ENCODE data around the gene ZNF649.

ZNF649 gene

DNA sequence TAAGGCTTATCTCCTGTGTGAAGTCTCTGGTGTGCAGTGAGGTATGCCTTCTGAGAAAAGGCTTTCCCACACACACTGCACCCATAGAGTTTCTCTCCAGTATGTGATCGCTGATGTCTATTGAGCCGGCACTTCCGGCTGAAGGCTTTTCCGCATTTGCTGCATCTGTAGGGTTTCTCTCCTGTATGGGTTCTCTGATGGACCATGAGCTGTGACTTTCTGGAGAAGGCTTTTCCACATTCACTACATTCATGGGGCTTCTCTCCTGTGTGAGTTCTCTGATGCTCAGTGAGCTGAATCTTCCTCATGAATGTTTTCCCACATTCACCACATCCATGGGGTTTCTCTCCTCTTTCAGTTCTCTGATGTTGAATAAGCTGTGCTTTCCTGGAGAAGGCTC lies 31.7 kb downstream of the ZNF649 start:
- TF ChIP-seq, protein P1, sequence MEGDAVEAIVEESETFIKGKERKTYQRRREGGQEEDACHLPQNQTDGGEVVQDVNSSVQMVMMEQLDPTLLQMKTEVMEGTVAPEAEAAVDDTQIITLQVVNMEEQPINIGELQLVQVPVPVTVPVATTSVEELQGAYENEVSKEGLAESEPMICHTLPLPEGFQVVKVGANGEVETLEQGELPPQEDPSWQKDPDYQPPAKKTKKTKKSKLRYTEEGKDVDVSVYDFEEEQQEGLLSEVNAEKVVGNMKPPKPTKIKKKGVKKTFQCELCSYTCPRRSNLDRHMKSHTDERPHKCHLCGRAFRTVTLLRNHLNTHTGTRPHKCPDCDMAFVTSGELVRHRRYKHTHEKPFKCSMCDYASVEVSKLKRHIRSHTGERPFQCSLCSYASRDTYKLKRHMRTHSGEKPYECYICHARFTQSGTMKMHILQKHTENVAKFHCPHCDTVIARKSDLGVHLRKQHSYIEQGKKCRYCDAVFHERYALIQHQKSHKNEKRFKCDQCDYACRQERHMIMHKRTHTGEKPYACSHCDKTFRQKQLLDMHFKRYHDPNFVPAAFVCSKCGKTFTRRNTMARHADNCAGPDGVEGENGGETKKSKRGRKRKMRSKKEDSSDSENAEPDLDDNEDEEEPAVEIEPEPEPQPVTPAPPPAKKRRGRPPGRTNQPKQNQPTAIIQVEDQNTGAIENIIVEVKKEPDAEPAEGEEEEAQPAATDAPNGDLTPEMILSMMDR (IDR thresholded peaks at IDR 0.05) = no peak

DNA sequence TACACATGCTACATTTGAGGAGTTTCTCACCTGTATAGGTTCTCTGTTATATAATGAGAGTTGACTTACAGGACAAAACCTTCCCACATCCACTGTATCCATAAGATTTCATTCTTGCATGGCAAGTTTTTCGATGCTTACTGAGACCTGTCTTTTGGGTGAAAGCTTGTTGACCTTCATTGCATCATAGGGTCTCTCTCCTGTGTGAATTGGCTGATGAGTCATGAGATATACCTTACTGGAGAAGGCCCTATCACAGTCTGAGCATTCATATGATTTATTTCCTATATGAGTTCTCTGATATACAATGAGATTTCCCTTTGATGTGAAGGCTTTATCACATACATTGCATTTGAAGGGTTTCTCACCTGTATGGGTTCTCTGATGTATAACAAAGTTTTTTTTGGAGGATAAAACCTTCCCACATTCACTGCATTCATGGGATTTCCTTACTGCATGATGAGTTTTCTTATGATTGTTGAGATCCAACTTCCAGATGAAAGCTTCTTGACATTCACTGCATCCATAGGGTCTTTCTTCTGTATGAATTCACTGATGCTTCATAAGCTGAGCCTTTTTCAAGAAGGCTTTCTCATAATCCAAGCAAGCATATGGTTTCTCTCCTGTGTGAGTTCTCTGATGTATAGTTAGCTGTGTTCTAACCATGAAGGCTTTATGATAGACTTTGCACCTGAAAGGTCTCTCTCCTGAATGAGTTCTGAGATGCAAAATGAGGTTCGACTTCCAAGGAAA lies 42.8 kb downstream of the ZNF649 start:
- TF ChIP-seq, protein P1 (IDR thresholded peaks at IDR 0.05) = no peak
